HG03575 (cell line): Measurements from ENCODE around the gene ZNF423.

ENCODE experiments used
- ATAC-seq: cut with Tn5 transposase; IDR thresholded peaks from one replicate; pipeline ENCODE4 v1.9.1; 2021; ENCODE audit not compliant: unreplicated experiment, insufficient number of reproducible peaks, low FRiP score; ENCODE audit errors: extremely low read depth

The ZNF423 gene

DNA sequence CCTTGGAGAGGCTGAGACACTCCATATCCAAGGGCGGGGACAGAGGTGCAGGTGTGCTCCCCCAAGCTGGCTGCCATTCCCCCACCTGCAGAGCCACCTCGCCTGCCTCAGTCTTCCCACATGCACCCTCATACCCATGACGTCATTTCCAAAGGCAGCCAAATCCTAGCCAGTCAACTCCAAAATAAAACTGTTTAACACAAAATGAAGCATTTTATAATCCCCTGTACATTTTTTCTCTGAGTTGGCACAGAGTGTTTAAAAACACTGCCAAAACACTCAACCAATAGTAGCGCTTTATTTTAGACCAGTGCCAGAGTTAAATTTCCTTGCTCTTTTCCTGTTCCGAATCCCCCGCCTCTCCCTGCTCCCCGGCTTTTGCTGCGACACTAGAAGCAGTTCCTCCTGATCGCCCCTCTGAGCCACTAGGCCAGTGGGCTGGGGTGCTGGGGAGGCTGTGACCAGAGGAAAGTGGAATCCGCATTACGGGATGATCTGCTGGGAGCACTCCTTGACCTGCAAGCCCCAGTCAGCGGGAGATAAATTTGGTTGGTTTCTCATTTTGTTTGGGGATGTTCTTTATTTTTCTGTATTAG is 139.5 kb downstream of the ZNF423 start:
- no peak for ATAC-seq

DNA sequence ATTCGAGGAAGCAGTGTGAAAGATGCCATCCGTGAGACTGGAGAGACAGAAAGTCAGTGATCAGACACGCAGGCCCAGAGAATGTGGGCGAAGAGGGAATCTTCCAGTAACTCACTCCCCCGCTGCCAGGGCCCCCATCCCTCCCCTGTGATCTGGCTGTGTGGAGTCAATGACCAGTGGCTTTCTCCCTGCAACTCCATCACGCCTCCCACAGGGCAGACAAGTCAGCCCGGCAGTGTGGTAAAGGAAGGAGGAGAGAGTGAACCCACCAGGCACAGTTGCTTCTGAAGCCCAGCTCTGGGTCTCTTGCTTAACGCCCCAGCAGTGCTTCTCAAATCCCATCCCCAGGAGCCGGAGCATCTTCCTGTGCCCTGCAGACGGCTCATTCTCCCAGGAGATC is 142.1 kb downstream of the ZNF423 start:
- ATAC-seq, result no peak

DNA sequence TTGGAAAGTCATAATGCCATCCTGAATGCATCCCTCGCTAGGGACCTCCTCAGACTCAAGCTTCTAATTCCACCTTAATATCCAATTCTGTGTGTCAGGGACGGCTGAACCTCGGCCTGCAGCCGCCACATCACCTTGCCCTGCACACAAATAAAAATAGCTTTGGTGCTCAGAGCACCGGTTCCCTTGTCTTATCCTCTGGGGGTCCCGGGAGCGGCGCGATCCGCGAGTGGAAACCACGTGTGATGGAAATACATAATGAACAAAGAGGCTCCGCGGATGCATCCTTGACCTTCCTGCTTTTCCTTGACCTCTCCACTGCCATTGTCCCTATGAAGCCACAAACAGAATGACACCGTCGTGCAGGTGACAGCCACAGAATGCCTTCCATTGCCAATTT is 143.4 kb downstream of the ZNF423 start:
- no peak for ATAC-seq

DNA sequence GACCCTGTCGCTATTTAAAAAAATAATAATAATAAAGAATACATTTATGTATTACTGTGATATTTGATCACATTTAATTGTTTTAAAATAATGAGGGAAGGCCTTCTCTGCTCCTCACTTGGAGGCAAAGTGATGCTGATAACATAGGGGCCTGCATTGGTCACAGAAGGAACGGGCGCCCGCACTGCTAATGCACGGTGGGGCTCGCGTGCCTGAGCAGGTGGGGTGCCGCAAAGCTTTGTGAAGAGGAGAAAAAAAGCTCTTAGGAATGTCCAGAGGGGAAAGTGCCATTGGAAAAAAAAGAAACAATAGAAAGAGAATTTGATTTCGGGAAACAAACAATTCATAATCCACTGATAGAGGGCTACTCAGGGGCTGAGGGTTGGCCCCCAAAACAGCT is 143.8 kb downstream of the ZNF423 start:
- ATAC-seq, result no peak

DNA sequence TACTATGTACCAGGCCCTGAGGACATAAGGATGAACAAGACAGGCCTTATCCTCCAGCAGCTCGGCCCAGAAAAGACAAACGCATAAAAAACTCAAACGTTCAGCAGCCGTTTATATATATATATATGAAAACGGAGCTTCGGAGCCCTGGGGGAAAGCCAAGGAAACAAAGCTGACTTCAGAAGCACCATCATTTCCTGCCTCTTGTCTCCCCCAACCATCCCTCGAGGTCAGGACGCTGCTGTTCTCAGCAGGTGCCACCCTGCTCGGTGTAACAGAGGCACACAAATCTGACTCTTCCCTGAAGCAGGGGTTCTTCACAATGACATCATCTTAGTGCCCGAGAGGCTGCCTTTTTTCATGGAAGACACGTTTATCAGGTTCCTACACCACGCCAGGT is 146.9 kb downstream of the ZNF423 start:
- no peak for ATAC-seq

DNA sequence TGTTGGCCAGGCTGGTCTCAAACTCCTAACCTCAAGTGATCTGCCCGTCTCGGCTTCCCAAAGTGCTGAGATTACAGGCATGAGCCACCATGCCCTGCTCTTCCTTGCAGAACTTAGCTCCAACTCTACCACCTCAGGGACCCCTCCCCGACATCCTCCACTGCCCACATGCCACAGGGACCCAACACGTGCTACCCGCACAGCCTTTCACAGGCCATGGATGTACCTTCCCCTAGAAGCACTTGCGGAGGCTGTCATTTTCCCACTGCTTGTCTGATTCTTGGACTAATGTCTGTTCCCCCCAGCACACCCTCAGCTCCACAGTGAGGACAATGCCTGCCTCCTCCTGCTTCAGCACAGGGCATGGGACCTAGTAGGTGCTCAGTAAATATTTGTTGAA is 147.4 kb downstream of the ZNF423 start:
- no peak for ATAC-seq

DNA sequence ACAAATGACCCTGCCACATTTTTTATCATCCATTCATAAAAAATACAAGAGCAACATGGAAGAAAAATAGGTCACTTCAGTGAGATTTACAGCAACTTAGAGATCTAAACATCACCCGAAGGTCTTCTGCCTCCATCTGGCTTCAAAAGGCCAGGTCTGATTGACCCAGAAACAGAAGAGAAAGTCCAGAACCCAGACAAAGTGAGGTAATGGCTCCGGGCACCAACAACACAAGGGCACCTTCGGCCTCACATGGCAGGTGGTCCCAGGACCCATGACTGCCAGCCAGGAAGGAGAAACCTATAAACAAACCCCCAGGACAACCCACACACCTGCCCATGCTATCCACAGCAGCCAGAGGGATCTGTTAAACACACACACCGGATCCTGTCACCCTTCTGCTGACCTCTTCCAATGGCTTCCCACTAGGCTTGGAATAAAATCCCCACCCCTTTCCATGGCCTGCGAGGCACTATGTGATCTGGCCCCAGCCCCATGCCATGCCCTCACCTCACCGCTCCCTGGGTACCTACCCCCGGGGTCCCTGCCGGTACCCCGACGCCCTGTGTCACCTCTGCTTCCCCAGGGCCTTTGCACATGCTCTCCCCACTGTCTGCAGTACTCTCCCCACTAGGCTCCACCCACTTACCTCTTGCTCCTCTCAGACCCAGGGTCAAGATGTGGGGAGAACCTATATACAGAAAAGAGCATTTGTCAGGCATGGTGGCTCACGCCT is 149.1 kb downstream of the ZNF423 start:
- no peak for ATAC-seq

DNA sequence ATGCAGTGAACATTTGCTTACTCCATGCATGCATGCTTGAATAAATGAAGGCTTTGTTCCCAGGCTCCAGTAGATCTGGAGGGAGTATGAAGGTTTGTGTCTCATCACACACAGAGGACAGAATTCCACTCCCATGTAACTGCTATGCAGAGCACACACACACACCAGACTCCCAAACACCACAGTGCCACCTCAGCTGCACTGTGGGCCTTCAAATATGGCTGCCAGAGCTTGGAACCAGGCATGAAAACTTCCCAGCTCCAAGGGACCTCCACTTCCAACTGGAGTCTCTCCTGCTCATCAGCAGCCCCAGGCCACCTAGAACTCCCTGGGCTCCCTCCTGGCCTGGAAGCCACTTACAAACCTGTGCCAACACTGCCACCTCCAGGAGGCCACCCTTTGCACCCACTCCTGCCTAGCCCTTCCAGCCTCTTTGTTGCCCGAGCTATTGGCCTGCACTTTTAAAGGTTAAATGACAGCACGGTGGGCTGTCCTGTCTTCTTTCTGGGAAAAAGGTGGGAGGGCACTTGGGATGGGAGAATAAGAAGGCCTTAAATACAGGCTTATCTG is 151.2 kb downstream of the ZNF423 start:
- no peak for ATAC-seq

DNA sequence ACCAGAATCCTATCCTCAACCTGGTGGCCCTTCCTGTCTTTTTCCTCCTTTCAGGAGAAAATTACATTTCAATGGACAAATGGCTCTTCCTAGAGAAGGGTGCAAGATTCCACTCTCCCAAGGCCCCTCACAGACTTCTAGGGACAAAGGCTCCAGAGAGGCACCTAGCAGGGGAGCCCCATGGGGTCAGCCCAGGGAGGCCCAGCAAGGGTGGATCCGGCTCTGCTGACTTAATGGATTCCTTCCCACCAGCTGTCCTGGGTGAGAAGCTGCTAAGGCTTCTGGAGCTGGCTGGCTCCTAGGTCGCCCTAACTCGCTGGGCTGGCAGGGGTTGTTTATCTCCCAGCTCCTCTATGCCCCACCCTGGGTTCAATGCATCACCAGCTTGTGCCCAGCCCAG is 152.4 kb downstream of the ZNF423 start:
- ATAC-seq, result no peak

DNA sequence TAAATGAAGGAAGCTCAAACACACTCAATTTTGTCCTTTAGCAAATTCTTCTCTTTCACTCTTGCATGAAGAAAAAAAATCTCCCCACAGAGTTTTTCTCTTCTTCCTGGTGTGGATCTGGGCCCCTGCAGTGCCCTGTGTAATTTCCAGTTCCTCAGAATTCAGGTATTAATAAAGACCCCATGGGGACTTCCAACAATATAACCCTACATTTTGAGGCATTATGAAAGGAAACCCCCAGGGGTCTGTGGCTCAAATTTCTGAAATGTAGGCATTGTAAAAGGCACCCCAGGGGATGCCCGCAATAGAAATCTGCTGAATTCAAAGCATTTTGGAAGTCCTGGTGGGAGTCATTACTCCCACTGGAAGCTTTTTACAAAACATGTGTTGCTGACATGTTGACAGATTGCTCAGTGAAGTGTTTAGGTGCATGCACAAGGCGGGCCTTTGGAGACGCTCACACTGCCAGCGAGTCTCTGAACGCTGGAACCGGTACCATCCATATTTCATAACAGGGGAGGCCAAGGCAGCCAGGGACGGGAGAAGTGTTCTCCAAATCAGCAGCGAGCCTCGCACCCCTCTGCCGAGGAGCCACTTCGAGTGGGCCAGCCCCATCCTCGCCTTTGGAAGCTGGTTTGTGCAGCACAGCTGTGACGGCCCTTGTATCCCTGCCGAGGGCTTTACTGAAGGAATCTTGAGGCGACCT is 154.0 kb downstream of the ZNF423 start:
- no peak for ATAC-seq

DNA sequence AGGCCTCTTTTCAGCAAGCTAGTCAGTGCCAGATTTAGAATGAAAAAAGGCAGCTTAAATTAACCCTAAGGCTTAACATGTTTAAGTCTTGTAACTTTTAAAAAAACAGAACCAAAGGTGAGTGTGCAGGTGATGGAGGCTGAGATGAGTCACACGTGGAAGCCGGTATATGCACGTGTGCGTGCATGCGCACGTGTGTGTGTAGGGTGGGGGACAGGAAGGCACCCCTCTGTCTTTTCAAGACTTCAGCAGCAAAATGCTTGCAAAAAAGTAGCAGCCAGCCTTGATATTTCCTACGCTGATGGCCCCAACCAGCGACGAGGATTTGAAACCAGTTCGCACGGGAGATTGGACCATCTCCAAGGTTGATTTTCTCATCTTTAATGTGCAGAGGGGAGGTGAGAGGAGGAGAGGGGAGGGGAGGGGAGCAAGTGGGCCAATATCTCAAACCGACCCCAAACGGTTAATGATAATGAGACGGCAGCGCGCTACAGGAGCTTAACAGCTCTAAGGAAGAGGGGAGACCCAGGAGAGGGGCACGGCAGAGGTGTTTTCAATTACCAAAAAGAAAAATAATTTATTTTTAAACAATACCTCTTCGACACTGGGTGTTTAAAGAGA is 154.7 kb downstream of the ZNF423 start:
- no peak for ATAC-seq

DNA sequence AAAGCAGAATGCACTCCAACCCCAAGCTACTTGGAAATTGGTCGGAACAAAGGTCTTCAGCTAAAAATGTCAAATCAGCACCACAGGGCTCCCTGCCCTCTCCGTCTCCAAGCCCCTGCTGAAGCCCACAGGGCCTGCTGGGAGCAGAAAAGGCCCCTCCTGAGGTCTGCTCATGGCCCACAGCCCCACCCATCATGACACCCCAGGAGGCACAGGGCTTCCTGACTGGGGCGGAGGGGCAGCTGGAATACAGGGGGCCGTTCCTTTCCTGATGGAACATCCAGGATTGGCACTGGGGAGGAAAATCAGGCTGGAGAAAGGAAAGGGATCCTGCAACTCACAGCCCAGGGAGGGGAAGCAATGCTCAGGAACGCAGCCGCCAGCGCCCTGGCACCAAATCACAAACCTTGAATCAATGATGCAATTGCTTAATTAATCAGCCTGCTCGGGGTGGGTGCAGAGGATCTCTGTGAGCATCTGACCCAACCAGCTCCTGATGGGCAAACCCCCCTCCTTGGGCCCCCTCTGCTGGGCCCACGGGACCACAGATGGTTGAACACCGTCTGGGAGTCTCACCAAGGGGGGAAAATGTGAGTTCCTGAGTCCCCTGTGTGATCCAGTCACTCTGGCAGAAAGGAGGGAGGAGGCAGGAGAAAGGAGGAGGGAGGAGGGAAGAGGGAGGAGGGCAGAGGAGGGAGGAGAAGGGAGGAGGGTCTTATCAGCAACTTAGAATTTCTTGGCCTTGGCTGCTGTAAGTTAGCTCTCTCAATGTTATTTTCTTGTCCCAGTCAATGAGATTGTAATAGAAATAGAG is 155.5 kb downstream of the ZNF423 start:
- no peak for ATAC-seq

DNA sequence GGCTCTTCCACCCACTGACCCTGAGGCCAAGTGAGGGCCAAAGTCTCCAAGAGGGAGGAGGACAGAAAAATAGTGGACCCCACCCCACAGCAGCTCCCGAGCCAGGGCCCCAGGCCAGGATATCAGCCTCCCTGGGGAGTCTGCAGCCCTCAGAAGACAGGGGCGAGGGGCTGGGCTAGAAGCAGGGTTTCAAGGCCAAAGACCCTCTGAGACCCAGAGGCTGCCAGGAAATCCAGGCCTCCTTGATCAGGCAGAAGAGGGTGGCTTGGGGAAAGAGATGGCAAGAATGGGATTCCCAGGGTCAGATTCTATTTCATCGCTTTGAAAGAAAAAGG is 156.1 kb downstream of the ZNF423 start:
- ATAC-seq, result no peak

DNA sequence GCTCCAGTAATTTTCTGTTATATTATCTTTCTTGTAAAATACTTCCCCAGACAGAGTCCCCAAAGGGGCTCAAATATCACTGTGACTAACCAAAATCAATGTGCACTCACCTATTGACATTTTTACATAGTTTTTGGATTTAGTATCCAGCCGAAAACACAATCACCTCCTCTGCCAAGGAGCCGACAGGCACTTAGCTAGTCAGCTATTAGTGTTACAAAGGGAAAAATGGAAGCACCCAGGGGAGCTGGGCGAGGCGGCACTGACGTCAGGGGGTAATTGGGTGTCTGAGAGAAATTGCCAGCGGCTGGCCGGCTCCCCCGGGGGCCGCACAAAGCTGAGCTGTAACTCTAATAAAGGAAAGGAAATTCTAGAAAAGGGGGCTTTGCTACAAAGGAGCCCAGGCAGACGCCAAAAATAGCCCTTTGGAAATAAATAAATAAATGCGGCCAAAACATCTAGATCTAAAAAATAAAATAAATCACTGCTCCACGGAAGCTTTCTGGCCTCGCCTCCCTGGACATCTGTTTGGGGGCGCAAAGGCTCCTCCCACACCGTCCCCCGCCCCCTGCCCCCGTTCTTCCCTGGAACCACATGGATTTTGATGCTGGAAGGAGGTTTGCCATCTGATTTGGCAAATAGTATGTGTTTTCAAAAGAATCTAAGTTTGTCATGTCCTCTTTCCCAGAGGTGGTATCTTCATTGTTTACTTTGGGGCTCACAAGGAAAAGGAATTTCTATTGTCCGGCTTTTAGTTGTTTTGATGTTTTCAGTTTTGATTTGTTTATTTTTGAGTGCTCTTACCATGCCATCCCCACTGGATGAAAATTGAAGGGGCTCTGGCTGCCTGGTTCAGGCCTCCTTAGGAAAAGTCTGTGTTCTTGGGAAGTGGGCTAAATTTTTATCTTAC is 156.7 kb downstream of the ZNF423 start:
- ATAC-seq, result no peak

DNA sequence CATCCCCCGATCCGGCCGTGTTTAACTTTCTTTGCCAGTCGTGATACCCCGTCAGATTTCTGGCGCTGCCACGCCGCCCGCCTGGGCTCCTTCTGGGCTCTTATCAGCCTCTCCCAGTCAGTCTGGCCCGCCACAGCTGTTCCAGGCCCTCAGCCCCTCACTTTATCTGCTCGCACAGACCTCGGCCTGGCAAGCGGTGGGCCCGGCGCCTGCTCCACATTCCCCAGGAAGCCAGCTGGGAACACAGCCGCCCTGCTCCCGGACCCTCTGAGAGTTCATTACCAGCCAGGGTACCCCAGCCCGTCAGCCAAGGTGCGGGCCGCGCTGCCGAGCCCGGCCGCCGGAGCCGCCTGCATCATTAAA is 157.5 kb downstream of the ZNF423 start:
- ATAC-seq, result no peak

DNA sequence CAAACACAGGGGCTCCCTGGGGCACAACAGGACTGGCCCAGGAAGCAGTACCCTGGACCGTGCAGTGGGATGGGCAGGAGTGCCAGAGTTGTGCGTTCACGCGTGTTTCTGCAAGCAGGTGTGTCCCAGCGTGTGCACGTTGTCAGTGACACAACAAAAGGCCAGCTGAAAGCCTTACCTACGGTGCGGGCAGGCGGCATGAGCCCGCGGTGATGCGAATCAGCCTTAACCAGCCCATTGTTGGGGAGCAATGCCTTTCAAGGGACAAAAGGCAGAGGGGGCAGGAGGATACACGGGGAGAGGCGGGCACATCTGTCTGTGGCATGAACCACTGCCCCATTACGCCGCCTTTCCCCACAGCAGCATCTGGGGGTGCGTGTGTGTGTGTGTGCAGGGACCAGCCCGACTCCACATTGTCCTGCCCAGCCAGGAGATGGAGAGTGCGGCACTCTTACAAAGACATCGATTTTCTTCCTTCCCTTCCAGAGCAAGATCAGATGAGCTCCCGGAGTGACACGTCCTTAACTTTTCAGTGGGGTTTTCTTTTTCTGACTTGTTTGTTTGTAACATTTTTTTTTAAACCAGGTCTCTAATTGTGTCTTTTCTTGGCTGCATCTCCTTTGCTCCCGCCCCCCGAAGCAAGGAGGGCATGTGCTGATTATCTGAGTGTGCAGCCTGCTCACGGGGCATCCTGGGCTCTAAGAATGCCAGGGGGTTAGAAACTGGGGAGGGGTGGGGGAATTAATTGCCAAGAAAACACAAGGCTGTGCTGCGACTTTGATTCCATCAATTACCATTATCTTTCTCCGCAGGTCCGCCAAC is 158.1 kb downstream of the ZNF423 start:
- ATAC-seq, result no peak

DNA sequence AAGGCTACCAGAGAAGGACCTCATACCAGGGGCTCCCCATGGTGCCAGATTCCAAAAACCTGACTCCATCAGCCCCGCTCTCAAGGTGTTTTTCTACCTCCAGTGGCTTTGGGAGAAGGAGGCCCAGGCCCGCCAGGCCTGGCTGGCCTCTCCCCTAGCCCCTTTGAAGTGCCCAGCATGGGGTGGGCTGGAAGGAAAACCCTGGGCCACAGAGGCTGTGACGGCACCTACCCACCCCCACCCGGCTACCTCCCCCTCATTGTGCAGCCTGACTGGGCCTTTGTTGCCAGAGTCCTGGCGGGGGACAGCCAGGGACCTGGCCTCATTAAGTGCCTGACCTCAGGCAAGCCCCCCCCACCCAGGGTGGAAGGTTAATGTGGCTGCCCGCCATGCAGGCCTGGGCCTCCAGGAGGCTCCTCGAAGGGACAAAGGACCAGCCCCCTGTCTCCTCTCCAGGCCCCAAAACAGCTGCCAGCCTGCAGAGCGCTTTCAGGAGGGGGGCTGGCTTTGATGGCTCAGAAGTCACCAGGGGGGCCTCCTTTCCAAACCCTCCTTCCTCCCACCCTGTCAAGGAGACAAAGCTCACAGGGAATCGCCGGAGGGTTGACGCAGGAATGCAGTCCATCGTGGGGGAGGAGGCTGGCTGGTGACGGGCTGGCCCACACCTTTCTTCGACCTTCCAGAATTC is 159.4 kb downstream of the ZNF423 start:
- no peak for ATAC-seq
